A549 (cell line): Measurements from ENCODE around the gene CBR1.

Experiments
- CTCF ChIP-seq: fragments of >200 bp; sonication (Bioruptor Twin); formaldehyde crosslinking; IDR thresholded peaks from 3 replicates; pipeline ENCODE4 v1.5.1; 2016
- MAFK ChIP-seq: fragments of 450-650 bp; IDR thresholded peaks from 2 replicates; pipeline ENCODE4 v1.6.1; 2014; ENCODE audit not compliant: partially characterized antibody
- TF ChIP-seq, protein P1 (sequence below): fragments of 450-650 bp; IDR thresholded peaks from 2 replicates; pipeline ENCODE4 v1.6.1; 2014; ENCODE audit warnings: antibody characterized with exemption

GRCh38 chr21:36047139-36047538, 22.7 kb upstream of the CBR1 start:
- TF ChIP-seq CTCF, result no peak
- TF ChIP-seq, protein P1, sequence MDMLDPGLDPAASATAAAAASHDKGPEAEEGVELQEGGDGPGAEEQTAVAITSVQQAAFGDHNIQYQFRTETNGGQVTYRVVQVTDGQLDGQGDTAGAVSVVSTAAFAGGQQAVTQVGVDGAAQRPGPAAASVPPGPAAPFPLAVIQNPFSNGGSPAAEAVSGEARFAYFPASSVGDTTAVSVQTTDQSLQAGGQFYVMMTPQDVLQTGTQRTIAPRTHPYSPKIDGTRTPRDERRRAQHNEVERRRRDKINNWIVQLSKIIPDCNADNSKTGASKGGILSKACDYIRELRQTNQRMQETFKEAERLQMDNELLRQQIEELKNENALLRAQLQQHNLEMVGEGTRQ, result no peak
- TF ChIP-seq MAFK, result no peak
